GM21619 (cell line): ENCODE results near the gene MAB21L2.

Source experiments
- ATAC-seq: cut with Tn5 transposase; IDR thresholded peaks from one replicate; pipeline ENCODE4 v1.9.1; 2021; ENCODE audit not compliant: unreplicated experiment

MAB21L2 gene

DNA sequence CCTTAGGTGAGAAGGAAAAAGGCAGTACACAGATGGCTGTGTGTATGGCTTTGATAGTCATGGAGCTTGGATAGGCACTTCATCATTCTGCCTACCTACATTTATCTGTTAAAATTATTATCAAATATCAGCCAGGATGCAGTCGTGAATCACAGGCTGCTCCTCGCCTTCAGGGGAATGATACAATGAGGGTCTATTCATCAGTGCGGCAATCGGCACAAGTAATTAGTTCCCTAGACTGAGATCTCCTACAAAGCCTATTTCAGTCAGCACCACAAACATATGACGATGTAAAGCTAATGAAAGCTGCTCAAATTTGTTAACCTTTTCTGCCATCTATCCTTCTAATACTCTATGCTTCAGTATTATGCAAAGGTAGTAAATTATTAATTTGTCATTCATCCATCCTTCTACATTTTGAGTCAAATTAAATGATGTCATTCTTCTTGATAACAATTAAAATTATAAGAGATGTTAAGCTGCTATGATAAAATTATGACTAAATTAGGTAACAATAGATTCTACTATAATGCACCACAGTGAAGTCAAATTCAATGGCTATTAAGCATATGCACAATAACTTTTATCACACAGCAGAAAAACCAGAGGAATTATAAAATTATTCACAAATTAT lies 19.0 kb downstream of the MAB21L2 start:
- ATAC-seq, result no peak

DNA sequence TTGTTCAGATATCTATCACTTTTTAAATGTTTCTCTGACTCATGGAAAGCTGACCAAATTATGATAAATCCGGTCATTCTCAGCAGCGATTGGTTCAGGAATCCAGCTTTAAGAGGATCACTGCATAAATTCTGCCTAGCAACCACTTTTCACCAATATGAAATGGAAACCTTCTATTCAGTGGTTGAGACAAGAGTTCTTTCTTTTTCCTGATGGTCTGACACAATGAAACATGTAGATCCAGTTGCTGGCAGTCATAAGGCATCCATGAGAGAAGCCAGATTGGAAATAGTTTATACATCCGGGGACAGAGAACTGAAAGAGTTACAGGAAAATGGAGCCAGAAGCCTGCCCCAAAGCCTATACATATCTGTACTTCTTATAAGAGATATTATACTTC lies 27.2 kb downstream of the MAB21L2 start:
- no peak for ATAC-seq

DNA sequence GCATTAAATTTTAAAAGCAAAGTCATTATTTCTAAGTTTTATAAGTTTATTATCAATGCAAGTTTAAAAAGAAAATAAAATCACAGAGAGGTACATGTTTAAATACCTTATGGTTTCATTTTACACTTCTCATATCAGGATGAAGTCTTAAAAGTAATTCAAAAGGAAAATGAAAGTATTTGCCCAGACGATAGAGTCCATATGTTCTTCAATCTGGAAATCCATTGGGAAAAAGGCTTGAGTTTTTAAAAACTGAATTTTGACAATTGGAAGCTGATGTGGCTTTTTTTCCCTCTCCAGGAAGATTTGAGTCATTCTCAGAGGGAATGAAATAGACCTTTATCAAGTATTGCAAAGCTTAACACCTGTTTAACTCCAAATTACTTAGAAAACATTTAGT lies 37.1 kb downstream of the MAB21L2 start:
- ATAC-seq, result no peak

DNA sequence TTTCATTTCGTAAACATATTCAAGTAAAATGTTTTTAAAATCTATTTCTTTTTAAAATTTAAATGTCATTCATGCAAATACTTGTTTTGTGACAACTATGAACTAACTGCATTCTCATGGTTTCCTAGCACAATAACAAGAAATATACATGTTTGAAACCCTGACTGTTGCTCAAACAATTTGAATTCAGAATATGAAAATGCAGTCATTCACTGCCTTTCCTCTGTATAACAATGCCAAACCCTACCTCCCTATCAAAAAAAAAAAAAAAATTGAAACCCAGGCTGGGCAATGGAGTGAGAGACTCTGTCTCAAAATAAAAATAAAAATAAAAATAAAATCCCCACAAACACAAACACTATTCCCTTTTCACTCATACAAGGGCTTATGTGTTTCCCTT lies 42.1 kb downstream of the MAB21L2 start:
- no peak for ATAC-seq

DNA sequence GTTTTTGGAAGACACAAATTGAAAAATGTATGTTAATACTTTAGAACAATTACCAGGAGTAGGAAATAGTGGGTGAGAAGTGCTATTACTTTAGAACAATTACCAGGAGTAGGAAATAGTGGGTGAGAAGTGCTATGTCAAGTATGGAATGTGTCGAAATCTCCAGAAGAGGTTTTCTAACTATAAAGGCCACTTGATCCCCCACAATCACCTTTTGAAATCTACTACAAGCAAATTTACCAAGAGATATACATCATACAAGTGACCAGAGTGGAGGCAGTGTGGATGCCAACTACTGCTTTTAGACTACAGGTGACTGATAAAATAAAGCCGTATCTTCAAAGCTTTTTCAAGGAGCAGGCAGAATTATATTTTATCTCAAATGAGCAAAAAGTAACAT lies 43.1 kb downstream of the MAB21L2 start:
- no peak for ATAC-seq

DNA sequence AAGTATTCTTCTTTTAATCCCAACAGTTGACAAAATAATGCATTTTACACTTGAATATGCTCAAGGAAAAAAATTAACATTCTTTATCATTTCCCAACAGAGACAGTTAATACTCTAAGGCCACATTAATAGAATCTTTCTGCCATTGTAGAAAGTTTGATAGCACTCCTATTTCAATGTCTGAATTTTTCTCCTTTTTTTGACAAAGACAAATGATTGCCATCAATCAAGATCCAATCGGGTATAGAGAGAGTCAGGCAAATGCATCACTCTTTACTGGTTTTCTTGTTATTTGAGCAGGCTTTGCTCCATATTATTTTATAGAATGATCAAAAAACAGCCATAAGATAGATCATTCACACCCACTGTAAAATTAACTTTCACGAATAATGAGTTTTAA lies 46.1 kb downstream of the MAB21L2 start:
- ATAC-seq, result no peak

DNA sequence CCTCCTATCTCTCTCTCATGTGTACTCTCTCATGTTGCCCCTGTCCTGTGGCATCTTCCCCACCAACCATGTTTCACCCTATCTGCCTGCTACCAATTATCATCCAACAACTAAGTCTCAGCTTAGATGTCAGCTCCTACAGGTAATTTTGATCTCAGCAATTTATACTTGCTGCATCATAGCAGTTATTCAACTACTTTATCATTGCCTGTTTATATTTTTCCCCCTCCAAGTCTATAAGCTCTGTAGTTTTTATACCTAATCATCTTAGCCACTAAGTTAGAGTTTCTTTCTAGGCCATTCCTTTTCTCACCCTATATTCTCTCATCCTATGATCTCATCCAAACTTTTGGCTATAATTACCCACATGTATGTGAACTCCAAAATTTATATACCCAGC lies 50.7 kb downstream of the MAB21L2 start:
- no peak for ATAC-seq
